Left cardiac atrium (tissue), 2 donors: ENCODE results near the gene CFC1. TPM values are rescaled to one million over a fixed set of nuclear protein-coding genes. Genes with fewer than 3 reads are reported as not detected.

Source experiments
- total RNA-seq, 2 donors: library from RNA; stranded (reverse); fragmentation: NEBNext Ultra II Directional; extraction: Animal tissue kit (Norgen Biotek cat#: 25700); gene quantifications; one replicate each; pipeline ENCODE4 v1.2.1, GENCODE V29; 2021
- donor health status: DM: no; HTN: yes; CAD: no; lungs with severe emphysema.
- donor health status: DM: yes; HTN: yes; CAD: no.

The CFC1 gene
- total RNA-seq, 2 donors from 2014 or later: 0.76 TPM; not detected in 1

Other genes starting within 250 kb of the CFC1 start
- 10 to 100 TPM; 24.2 to 28.0 TPM for gene PTPN18, start 243.5 kb downstream of the CFC1 start, total RNA-seq
- gene POTEI, start 90.2 kb downstream of the CFC1 start, total RNA-seq: not detected
- gene CFC1B, start 78.4 kb downstream of the CFC1 start, total RNA-seq: not detected
- gene POTEJ, start 11.9 kb upstream of the CFC1 start, total RNA-seq: not detected
- gene GPR148, start 129.5 kb upstream of the CFC1 start, total RNA-seq: not detected
- gene AMER3, start 156.0 kb upstream of the CFC1 start, total RNA-seq: not detected
- gene ARHGEF4, start 237.3 kb upstream of the CFC1 start, total RNA-seq: 1 to 10 TPM; 3.9 to 8.3 TPM